Endothelial cell of umbilical vein (primary cell): ENCODE results near the gene TIPRL. TPM values are rescaled to one million over a fixed set of nuclear protein-coding genes. Genes with fewer than 3 reads are reported as not detected.

Experiments used
- BruUV-seq: library from RNA; stranded (reverse); fragments of 400-500 nt; replicated peaks from 2 replicates; lab custom pipeline; 2021; lab: Mats Ljungman, UMichigan
- CTCF ChIA-PET: fragments of 300-600, 350-600 bp; sonication (Branson Sonifier 250); formaldehyde crosslinking; loops from one replicate; lab custom pipeline; 2021; ENCODE audit warnings: antibody characterized with exemption, inconsistent platforms; lab: Charles Lee
- POLR2A ChIA-PET: fragments of 300-600, 350-600 bp; sonication (Branson Sonifier 250); formaldehyde crosslinking; loops from one replicate; lab custom pipeline; 2021; ENCODE audit warnings: antibody characterized with exemption, inconsistent platforms; lab: Charles Lee
- DNase-seq: peaks from one replicate; pipeline ENCODE4 v3.0.0-alpha.2; 2011; ENCODE audit warnings: low read depth, low spot score
- FAIRE-seq: peaks from 2 replicates; lab custom pipeline; 2011; peaks lifted over from hg19 to GRCh38; lab: Jason Lieb, UNC
- H2AFZ ChIP-seq: 2 replicates; pipeline ENCODE4 v1.6.0; 2012; ENCODE audit warnings: low read depth, low read length, control low read depth, inconsistent platforms
- H3K27ac ChIP-seq: 2 replicates; pipeline ENCODE4 v1.5.1; 2011; ENCODE audit warnings: low read depth, mild to moderate bottlenecking, control low read depth, low read length, moderate library complexity; ENCODE audit not compliant: insufficient read depth
- H3K27me3 ChIP-seq, 2 experiments: 2 replicates each; pipeline versions ENCODE4 v1.6.0 to v1.6.1; 2011; ENCODE audit warnings: low read length in 2 of 2, mixed read lengths in 1 of 2; ENCODE audit not compliant: control insufficient read depth in 2 of 2, insufficient read depth in 2 of 2
- H3K36me3 ChIP-seq, 2 experiments: 2 replicates in 1 of 2; 3 replicates in 1 of 2; pipeline ENCODE4 v1.5.1; 2011; ENCODE audit warnings: low read length in 2 of 2, mild to moderate bottlenecking in 1 of 2, moderate library complexity in 1 of 2; ENCODE audit not compliant: control insufficient read depth in 2 of 2, insufficient read depth in 2 of 2; ENCODE audit errors: extremely low read depth in 1 of 2
- H3K4me1 ChIP-seq: 3 replicates; pipeline ENCODE4 v1.5.1; 2011; ENCODE audit warnings: mild to moderate bottlenecking, low read length; ENCODE audit not compliant: control insufficient read depth, insufficient read depth; ENCODE audit errors: extremely low read depth
- H3K4me2 ChIP-seq: 2 replicates; pipeline ENCODE4 v1.6.1; 2011; ENCODE audit warnings: low read length, control low read depth, mixed read lengths; ENCODE audit not compliant: insufficient read depth
- H3K4me3 ChIP-seq, 3 experiments: fragments of 200-600 bp in 1 of 3; sonication (generic), shearing (Covaris generic) in 1 of 3; replicated peaks in 1 of 3; 2 replicates each; pipeline ENCODE4 v1.5.1; 2011 to 2016; ENCODE audit warnings: control low read depth in 3 of 3, low read length in 3 of 3, mild to moderate bottlenecking in 2 of 3, inconsistent platforms in 1 of 3, low read depth in 1 of 3, moderate library complexity in 1 of 3; ENCODE audit not compliant: insufficient read depth in 1 of 3
- H3K79me2 ChIP-seq: 2 replicates; pipeline ENCODE4 v1.6.0; 2012; ENCODE audit warnings: low read length, inconsistent platforms; ENCODE audit not compliant: control insufficient read depth, insufficient read depth
- H3K9ac ChIP-seq: replicated peaks from 2 replicates; pipeline ENCODE3; 2011; ENCODE audit warnings: low read length, control low read depth; ENCODE audit not compliant: insufficient read depth; ENCODE audit errors: extremely low read depth
- H3K9me1 ChIP-seq: replicated peaks from 3 replicates; pipeline ENCODE4 v1.6.0; 2011; ENCODE audit warnings: mild to moderate bottlenecking, low read length; ENCODE audit not compliant: control insufficient read depth, insufficient read depth; ENCODE audit errors: extremely low read depth
- H3K9me3 ChIP-seq: replicated peaks from 2 replicates; pipeline ENCODE4 v1.5.1; 2012; ENCODE audit warnings: low read length, inconsistent platforms; ENCODE audit not compliant: control insufficient read depth, insufficient read depth
- H4K20me1 ChIP-seq: replicated peaks from 2 replicates; pipeline ENCODE3; 2011; ENCODE audit warnings: mild to moderate bottlenecking, low read length; ENCODE audit not compliant: control insufficient read depth, insufficient read depth; ENCODE audit errors: extremely low read depth
- CTCF ChIP-seq, 2 donors: IDR thresholded peaks; 1 replicate in 1 of 2; 2 replicates in 1 of 2; pipeline ENCODE4 v1.5.1; 2011; ENCODE audit warnings: low read length in 2 of 2, mild to moderate bottlenecking in 2 of 2, moderate library complexity in 2 of 2, control low read depth in 1 of 2, inconsistent platforms in 1 of 2, low read depth in 1 of 2; ENCODE audit not compliant: insufficient read depth in 1 of 2; ENCODE audit errors: extremely low read depth in 1 of 2
- EZH2 ChIP-seq: IDR thresholded peaks from 2 replicates; pipeline ENCODE4 v1.6.1; 2012; ENCODE audit warnings: borderline replicate concordance, low read depth, mild to moderate bottlenecking, moderate library complexity, low read length, inconsistent platforms; ENCODE audit not compliant: severe bottlenecking
- FOS ChIP-seq: IDR thresholded peaks from 2 replicates; pipeline ENCODE4 v1.6.1; 2011; ENCODE audit warnings: mild to moderate bottlenecking, low read length, moderate library complexity, borderline replicate concordance; ENCODE audit not compliant: insufficient read depth
- GATA2 ChIP-seq: IDR thresholded peaks from 2 replicates; pipeline ENCODE4 v1.7.0; 2011; ENCODE audit warnings: low read depth, mild to moderate bottlenecking, moderate library complexity, mixed read lengths, low read length; ENCODE audit not compliant: insufficient read length, insufficient read depth
- JUN ChIP-seq: IDR thresholded peaks from 2 replicates; pipeline ENCODE4 v1.6.1; 2011; ENCODE audit warnings: borderline replicate concordance, low read depth; ENCODE audit not compliant: insufficient read length, insufficient read depth
- MYC ChIP-seq: IDR thresholded peaks from one replicate; pipeline ENCODE4 v1.6.1; 2011; ENCODE audit warnings: mild to moderate bottlenecking, low read depth, low read length
- POLR2A ChIP-seq: IDR thresholded peaks from 2 replicates; pipeline ENCODE4 v1.6.1; 2012; ENCODE audit warnings: low read depth, mild to moderate bottlenecking, control low read depth, low read length
- POLR2AphosphoS5 ChIP-seq: IDR thresholded peaks from 2 replicates; pipeline ENCODE4 v1.6.1; 2012; ENCODE audit warnings: low read depth, mild to moderate bottlenecking, control low read depth, low read length, moderate library complexity; ENCODE audit not compliant: insufficient read depth
- dilution Hi-C: fragments of 300-500 bp; cut with MboI; formaldehyde crosslinking; loops from one replicate; pipeline ENCODE4 v1.15.0; 2019; ENCODE audit warnings: low sequenced_read_pairs; ENCODE audit not compliant: extremely low pct_ligation_motif_present
- intact Hi-C: fragments of 100-400 bp; cut with micrococcal nuclease; formaldehyde crosslinking; loops from one replicate; pipeline ENCODE4 v1.10.0; 2022
- polyA plus RNA-seq, 4 experiments: library from polyadenylated mRNA; depleted of rRNA in 3 of 4; stranded (reverse) in 3 of 4; unstranded in 1 of 4; fragments of >200 nt; gene quantifications; 2 replicates each; pipeline versions ENCODE4 v1.2.1 to v1.2.3, GENCODE V29; 2011 to 2012; ENCODE audit warnings: missing spikeins in 1 of 4
- total RNA-seq: library from RNA; stranded (reverse); gene quantifications from 2 replicates; pipeline ENCODE4 v1.2.3, GENCODE V29; 2021
- TF ChIP-seq, protein P1 (sequence below): IDR thresholded peaks from 2 replicates; pipeline ENCODE4 v1.6.1; 2011; ENCODE audit not compliant: insufficient read depth, insufficient read length

The TIPRL gene
- total and polyA plus RNA-seq, 2 donors (not counting 3 experiments of a cell fraction or from before 2014, with no cell fraction given): 14.0 to 45.8 TPM

GRCh38 chr1:168172250-168172915 is 6.4 kb upstream of the TIPRL start:
- ChIA-PET POLR2A (no interaction called here), CTCF (interaction anchor here (0.7 to 0.8 kb wide), 2 partner anchors 27 to 87 kb away, joined by 3 read pairs; no protein-coding TSS in a partner anchor)
- Histone ChIP-seq H3K4me1 (no peaks in the 10 kb centered on the region), H3K27ac (no peak overlapping the region), H4K20me1 (no peaks in the 10 kb centered on the region), H3K9me3 (no peaks in the 10 kb centered on the region), H3K4me2 (no peak overlapping the region), H3K79me2 (no peaks in the 10 kb centered on the region), H3K4me3 (no peak overlapping the region), H3K9ac (no peak overlapping the region), H3K27me3 (peaks cover 0 to 2% of the 10 kb centered on the region in 2 experiments), H3K36me3 (no peaks in the 10 kb centered on the region), H3K9me1 (no peaks in the 10 kb centered on the region), H2AFZ (no peak overlapping the region)
- DNase-seq: no peak
- FAIRE-seq: no peak
- dilution Hi-C loops (no loop called here), intact Hi-C loops (no loop called here)
- TF ChIP-seq FOS (no peak), POLR2AphosphoS5 (no peak), POLR2A (no peak), JUN (no peak), EZH2 (no peak), CTCF (IDR thresholded peaks at IDR 0.05; ENCODE audit: extremely low read depth in 1 of 2, insufficient read depth in 1 of 2, low read depth in 1 of 2, low read length in 2 of 2) (no peak), MYC (no peak), GATA2 (no peak)
- TF ChIP-seq, protein P1, sequence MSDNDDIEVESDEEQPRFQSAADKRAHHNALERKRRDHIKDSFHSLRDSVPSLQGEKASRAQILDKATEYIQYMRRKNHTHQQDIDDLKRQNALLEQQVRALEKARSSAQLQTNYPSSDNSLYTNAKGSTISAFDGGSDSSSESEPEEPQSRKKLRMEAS: no peak
- no TSS peak for BruUV-seq
